Dermis microvascular lymphatic vessel endothelial cell (primary cell): Measurements from ENCODE around the gene SLC6A15. TPM values are rescaled to one million over a fixed set of nuclear protein-coding genes. Genes with fewer than 3 reads are reported as not detected.

ENCODE experiments used
- total RNA-seq: library from RNA; depleted of rRNA; stranded (reverse); fragments of >200 nt; gene quantifications from 2 replicates; pipeline ENCODE4 v1.2.1, GENCODE V29; 2014

Gene SLC6A15
- total RNA-seq, 1 donor from 2014 or later: 4.7 TPM

Other genes starting within 250 kb of the SLC6A15 start
- gene TSPAN19, start 123.5 kb upstream of the SLC6A15 start, total RNA-seq: 0.13 TPM in 2 replicates
- gene LRRIQ1, start 123.6 kb upstream of the SLC6A15 start, total RNA-seq: 0.13 and 0.38 TPM in 2 replicates